ENCODE measurements around the gene MAL. TPM values are rescaled to one million over a fixed set of nuclear protein-coding genes. Genes with fewer than 3 reads are reported as not detected.

MAL gene
- total RNA-seq, 1 experiment from 2014 or later = not detected

GRCh38 chr2:95029898-95030341 is 4.4 kb downstream of the MAL start:
- POLR2A ChIA-PET = no interaction called here
- DNase-seq (ENCODE audit: unreplicated experiment) = no peak
- no peaks in the 10 kb centered on the region for H3K36me3 Mint-ChIP-seq (ENCODE audit: insufficient read depth, unreplicated experiment)
- intact Hi-C loops (cut with micrococcal nuclease) = no loop called here
- TF ChIP-seq, protein P1, sequence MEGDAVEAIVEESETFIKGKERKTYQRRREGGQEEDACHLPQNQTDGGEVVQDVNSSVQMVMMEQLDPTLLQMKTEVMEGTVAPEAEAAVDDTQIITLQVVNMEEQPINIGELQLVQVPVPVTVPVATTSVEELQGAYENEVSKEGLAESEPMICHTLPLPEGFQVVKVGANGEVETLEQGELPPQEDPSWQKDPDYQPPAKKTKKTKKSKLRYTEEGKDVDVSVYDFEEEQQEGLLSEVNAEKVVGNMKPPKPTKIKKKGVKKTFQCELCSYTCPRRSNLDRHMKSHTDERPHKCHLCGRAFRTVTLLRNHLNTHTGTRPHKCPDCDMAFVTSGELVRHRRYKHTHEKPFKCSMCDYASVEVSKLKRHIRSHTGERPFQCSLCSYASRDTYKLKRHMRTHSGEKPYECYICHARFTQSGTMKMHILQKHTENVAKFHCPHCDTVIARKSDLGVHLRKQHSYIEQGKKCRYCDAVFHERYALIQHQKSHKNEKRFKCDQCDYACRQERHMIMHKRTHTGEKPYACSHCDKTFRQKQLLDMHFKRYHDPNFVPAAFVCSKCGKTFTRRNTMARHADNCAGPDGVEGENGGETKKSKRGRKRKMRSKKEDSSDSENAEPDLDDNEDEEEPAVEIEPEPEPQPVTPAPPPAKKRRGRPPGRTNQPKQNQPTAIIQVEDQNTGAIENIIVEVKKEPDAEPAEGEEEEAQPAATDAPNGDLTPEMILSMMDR (IDR thresholded peaks at IDR 0.05; ENCODE audit: unreplicated experiment) = no peak
- BruUV-seq (replicated peaks) = no TSS peak
- no peaks in the 10 kb centered on the region for H3K9me3 Mint-ChIP-seq (ENCODE audit: unreplicated experiment)
- peaks cover 22% of the 10 kb centered on the region for H3K27me3 Mint-ChIP-seq (ENCODE audit: insufficient read depth, unreplicated experiment)
- no peak overlapping the region for H3K27ac Mint-ChIP-seq (ENCODE audit: low read depth, unreplicated experiment)
- H3K4me1 Mint-ChIP-seq (ENCODE audit: insufficient read depth, unreplicated experiment) = no peaks in the 10 kb centered on the region
- CTCF ChIA-PET = interaction anchor here (1.1 to 1.8 kb wide), 2 partner anchors 13 to 49 kb away, joined by 3 to 6 read pairs; no protein-coding TSS in a partner anchor
- no peak overlapping the region for H3K4me3 Mint-ChIP-seq (ENCODE audit: unreplicated experiment)

DNA sequence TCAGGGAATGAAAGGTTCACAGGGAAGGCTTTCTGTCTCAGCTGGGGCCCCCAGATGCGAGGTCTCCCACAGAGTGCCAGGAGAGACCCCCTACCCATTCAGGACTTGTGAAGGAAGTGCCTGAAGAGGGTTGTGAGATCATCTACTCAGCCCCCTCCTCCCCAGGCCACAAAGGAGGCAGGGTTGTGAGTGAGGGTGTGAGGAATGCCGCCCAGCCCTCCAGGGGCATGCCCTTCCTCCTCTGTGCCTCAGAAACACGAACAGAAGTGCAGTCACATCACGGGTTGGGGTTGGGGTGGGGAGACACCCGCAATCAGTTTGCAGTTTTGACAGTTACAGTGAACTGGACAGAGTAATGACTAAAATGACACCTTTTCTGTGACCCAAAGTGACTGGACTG is 5.0 kb downstream of the MAL start:
- DNase-seq (ENCODE audit: unreplicated experiment) = no peak
- POLR2A ChIA-PET = no interaction called here
- CTCF ChIA-PET = interaction anchor here (0.6 to 2.5 kb wide), 3 partner anchors 7 to 170 kb away, joined by 3 to 27 read pairs (median 6); no protein-coding TSS in a partner anchor
- peaks cover 24% of the 10 kb centered on the region for H3K27me3 Mint-ChIP-seq (ENCODE audit: insufficient read depth, unreplicated experiment)
- no peaks in the 10 kb centered on the region for H3K36me3 Mint-ChIP-seq (ENCODE audit: insufficient read depth, unreplicated experiment)
- H3K4me3 Mint-ChIP-seq (ENCODE audit: unreplicated experiment) = no peak overlapping the region
- TF ChIP-seq, protein P1 (IDR thresholded peaks at IDR 0.05; ENCODE audit: unreplicated experiment) = no peak
- H3K27ac Mint-ChIP-seq (ENCODE audit: low read depth, unreplicated experiment) = no peak overlapping the region
- intact Hi-C loops (cut with micrococcal nuclease) = no loop called here
- H3K4me1 Mint-ChIP-seq (ENCODE audit: insufficient read depth, unreplicated experiment) = no peaks in the 10 kb centered on the region
- H3K9me3 Mint-ChIP-seq (ENCODE audit: unreplicated experiment) = no peaks in the 10 kb centered on the region
- BruUV-seq (replicated peaks) = no TSS peak

GRCh38 chr2:95031076-95031725 is 5.7 kb downstream of the MAL start:
- Mint-ChIP-seq H3K4me3 (ENCODE audit: unreplicated experiment) (no peak overlapping the region), H3K4me1 (ENCODE audit: insufficient read depth, unreplicated experiment) (no peaks in the 10 kb centered on the region), H3K9me3 (ENCODE audit: unreplicated experiment) (no peaks in the 10 kb centered on the region), H3K27ac (ENCODE audit: low read depth, unreplicated experiment) (no peak overlapping the region), H3K36me3 (ENCODE audit: insufficient read depth, unreplicated experiment) (no peaks in the 10 kb centered on the region), H3K27me3 (ENCODE audit: insufficient read depth, unreplicated experiment) (peaks cover 21% of the 10 kb centered on the region)
- DNase-seq (ENCODE audit: unreplicated experiment) = no peak
- CTCF ChIA-PET = interaction anchor here (2.5 kb wide), 1 partner anchor 8 kb away, joined by 27 read pairs; no protein-coding TSS in a partner anchor
- BruUV-seq (replicated peaks) = no TSS peak
- intact Hi-C loops (cut with micrococcal nuclease) = no loop called here
- TF ChIP-seq, protein P1 (IDR thresholded peaks at IDR 0.05; ENCODE audit: unreplicated experiment) = no peak
- POLR2A ChIA-PET = no interaction called here

DNA sequence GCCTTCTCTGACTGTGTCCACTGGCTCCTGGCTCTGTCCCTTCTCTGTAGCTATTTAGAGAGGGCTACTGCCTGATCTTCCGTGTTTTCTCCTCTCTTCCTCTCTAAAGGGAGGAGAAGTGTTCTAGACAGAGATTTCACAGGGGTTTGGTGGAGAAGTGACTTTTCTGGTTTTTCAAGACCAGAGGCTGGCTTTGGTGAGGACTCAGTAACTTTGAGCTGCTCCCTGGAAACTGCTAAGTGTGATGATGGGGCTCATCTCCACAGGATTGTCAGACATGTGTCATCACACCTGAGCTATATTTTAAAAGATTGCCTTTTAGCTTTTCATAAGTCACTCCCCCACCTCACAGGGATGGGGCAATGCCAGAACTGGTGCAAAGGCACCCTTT is 6.2 kb downstream of the MAL start:
- Mint-ChIP-seq H3K36me3 (ENCODE audit: insufficient read depth, unreplicated experiment) (no peaks in the 10 kb centered on the region), H3K9me3 (ENCODE audit: unreplicated experiment) (peaks cover 5% of the 10 kb centered on the region), H3K4me1 (ENCODE audit: insufficient read depth, unreplicated experiment) (no peaks in the 10 kb centered on the region), H3K27ac (ENCODE audit: low read depth, unreplicated experiment) (no peak overlapping the region), H3K4me3 (ENCODE audit: unreplicated experiment) (no peak overlapping the region), H3K27me3 (ENCODE audit: insufficient read depth, unreplicated experiment) (peaks cover 16% of the 10 kb centered on the region)
- intact Hi-C loops (cut with micrococcal nuclease) = no loop called here
- BruUV-seq (replicated peaks) = no TSS peak
- CTCF ChIA-PET = interaction anchor here (0.6 to 2.5 kb wide), 3 partner anchors 9 to 196 kb away, joined by 3 to 27 read pairs (median 6); no protein-coding TSS in a partner anchor
- DNase-seq (ENCODE audit: unreplicated experiment) = no peak
- POLR2A ChIA-PET = no interaction called here
- TF ChIP-seq, protein P1 (IDR thresholded peaks at IDR 0.05; ENCODE audit: unreplicated experiment) = no peak

All from MCF 10A (cell line).